HepG2 (cell line): ENCODE measurements around the gene CNNM4. TPM values are rescaled to one million over a fixed set of nuclear protein-coding genes. Genes with fewer than 3 reads are reported as not detected.

Experiments
- ATAC-seq: fragments of 200-7000 bp; cut with Tn5 transposase; 3 replicates; pipeline ENCODE4 v1.9.1; 2020; ENCODE audit warnings: mild to moderate bottlenecking, moderate library complexity
- BruUV-seq: library from RNA; stranded (reverse); fragments of 400-500 nt; replicated peaks from 2 replicates; lab custom pipeline; 2021; lab: Mats Ljungman, UMichigan
- CTCF ChIA-PET: fragments of 300-600 bp; formaldehyde crosslinking; extraction: SDS; loops from one replicate; lab custom pipeline; 2021; ENCODE audit warnings: low total read pairs, inconsistent platforms, low intra/inter-chr PET ratio; lab: Yijun Ruan, JAX
- POLR2A ChIA-PET: fragments of 350-600 bp; sonication (Branson Sonifier 250); formaldehyde crosslinking; loops from one replicate; lab custom pipeline; 2020; ENCODE audit warnings: antibody characterized with exemption, inconsistent platforms; lab: Yijun Ruan, JAX
- DNase-seq: peaks from one replicate; pipeline ENCODE4 v3.0.0-alpha.2; 2015; ENCODE audit warnings: low spot score
- FAIRE-seq: peaks from 3 replicates; lab custom pipeline; 2011; peaks lifted over from hg19 to GRCh38; lab: Jason Lieb, UNC
- H2AFZ ChIP-seq: one replicate; pipeline ENCODE4 v1.6.1; 2011; ENCODE audit warnings: low read length, inconsistent platforms
- H3K27ac ChIP-seq: fragments of 300-600 bp; 3 replicates; pipeline ENCODE4 v1.8.0; 2011; ENCODE audit warnings: mixed run types, mild to moderate bottlenecking, mixed read lengths, low read length, inconsistent platforms; ENCODE audit not compliant: insufficient read depth; ENCODE audit errors: extremely low read length
- H3K27me3 ChIP-seq, 2 experiments: fragments of 200-600 bp in 1 of 2; 2 replicates in 1 of 2; 3 replicates in 1 of 2; pipeline versions ENCODE4 v1.6.0 to v1.8.0; 2011; ENCODE audit warnings: low read length in 2 of 2, mild to moderate bottlenecking in 2 of 2, moderate library complexity in 2 of 2, inconsistent platforms in 1 of 2; ENCODE audit not compliant: insufficient read depth in 2 of 2, control insufficient read depth in 1 of 2
- H3K36me3 ChIP-seq, 2 experiments: fragments of 200-600 bp in 1 of 2; replicated peaks in 1 of 2; 2 replicates in 1 of 2; 3 replicates in 1 of 2; pipeline versions ENCODE4 v1.5.1 to v1.8.0; 2011; ENCODE audit warnings: low read length in 2 of 2, inconsistent platforms in 1 of 2; ENCODE audit not compliant: insufficient read depth in 2 of 2, control insufficient read depth in 1 of 2
- H3K4me1 ChIP-seq: 2 replicates; pipeline ENCODE4 v1.5.1; 2012; ENCODE audit warnings: low read length, inconsistent platforms; ENCODE audit not compliant: insufficient read depth
- H3K4me2 ChIP-seq: 2 replicates; pipeline ENCODE4 v1.6.0; 2011; ENCODE audit warnings: low read depth, low read length, inconsistent platforms
- H3K4me3 ChIP-seq, 3 experiments: fragments of 200-600 bp in 1 of 3; sonication (generic), shearing (Covaris generic) in 1 of 3; replicated peaks in 1 of 3; 2 replicates each; pipeline ENCODE4 v1.5.1; 2011 to 2016; ENCODE audit warnings: low read length in 3 of 3, inconsistent platforms in 2 of 3, low read depth in 2 of 3, mild to moderate bottlenecking in 2 of 3, control low read depth in 1 of 3, mixed read lengths in 1 of 3; ENCODE audit not compliant: insufficient read depth in 1 of 3
- H3K79me2 ChIP-seq: one replicate; pipeline ENCODE4 v1.6.1; 2011; ENCODE audit warnings: low read length, inconsistent platforms; ENCODE audit not compliant: insufficient read depth
- H3K9ac ChIP-seq: 2 replicates; pipeline ENCODE4 v1.6.0; 2011; ENCODE audit warnings: mild to moderate bottlenecking, low read depth, low read length, inconsistent platforms; ENCODE audit not compliant: insufficient read depth
- H3K9me3 ChIP-seq: 2 replicates; pipeline ENCODE4 v1.5.1; 2012; ENCODE audit warnings: mild to moderate bottlenecking, low read length
- H4K20me1 ChIP-seq: 2 replicates; pipeline ENCODE4 v1.6.0; 2011; ENCODE audit warnings: inconsistent platforms, mild to moderate bottlenecking, low read length, moderate library complexity; ENCODE audit not compliant: insufficient read depth
- AGO2 ChIP-seq: fragments of 200-400 bp; formaldehyde crosslinking; optimal IDR thresholded peaks from 2 replicates; pipeline ENCODE3; 2017; ENCODE audit warnings: mild to moderate bottlenecking, low read depth, low read length, moderate library complexity
- BATF2 ChIP-seq: sonication (generic); formaldehyde crosslinking; IDR thresholded peaks from 2 replicates; pipeline ENCODE4 v1.8.0; 2022; ENCODE audit warnings: mild to moderate bottlenecking, missing genetic modification reagents, moderate library complexity
- NFKB2 ChIP-seq: sonication (generic); formaldehyde crosslinking; IDR thresholded peaks from 2 replicates; pipeline ENCODE4 v1.4.0; 2020; ENCODE audit warnings: missing genetic modification reagents, borderline replicate concordance
- POLR2A ChIP-seq, 2 experiments: IDR thresholded peaks; 2 replicates each; pipeline ENCODE4 v1.6.1; 2011; ENCODE audit warnings: low read depth in 2 of 2, low read length in 2 of 2, mild to moderate bottlenecking in 1 of 2, moderate library complexity in 1 of 2; ENCODE audit not compliant: insufficient read depth in 1 of 2
- POLR2G ChIP-seq: fragments of 200-400 bp; formaldehyde crosslinking; IDR thresholded peaks from 2 replicates; pipeline ENCODE4 v1.6.1; 2018; ENCODE audit warnings: mild to moderate bottlenecking, low read depth, low read length, moderate library complexity
- RBM22 ChIP-seq: fragments of 200-400 bp; formaldehyde crosslinking; optimal IDR thresholded peaks from 2 replicates; pipeline ENCODE3; 2017; ENCODE audit warnings: mild to moderate bottlenecking, low read length, moderate library complexity
- RORA ChIP-seq: sonication (generic); formaldehyde crosslinking; IDR thresholded peaks from 2 replicates; pipeline ENCODE4 v1.5.0; 2020; ENCODE audit warnings: mild to moderate bottlenecking, missing genetic modification reagents, moderate library complexity
- TCF12 ChIP-seq, 2 experiments: fragments of 450-650 bp in 1 of 2; sonication (generic) in 1 of 2; formaldehyde crosslinking in 1 of 2; IDR thresholded peaks; 2 replicates each; pipeline versions ENCODE4 v1.6.1 to v1.8.0; 2017 to 2022; ENCODE audit warnings: antibody characterized with exemption in 1 of 2, mild to moderate bottlenecking in 1 of 2, missing genetic modification reagents in 1 of 2, moderate library complexity in 1 of 2
- WGBS: methylation state at CpG from one replicate; pipeline ENCODE4 v1.1.6; 2017; ENCODE audit warnings: low lambda C conversion rate; 5-methylcytosine and 5-hydroxymethylcytosine counted together
- in situ Hi-C: cut with HindIII; loops from 2 replicates; pipeline ENCODE4 v1.10.0; 2017; ENCODE audit warnings: low pct_unique_long_range_greater_than_20kb; ENCODE audit not compliant: extremely low pct_ligation_motif_present
- intact Hi-C: fragments of 100-400 bp; cut with micrococcal nuclease; formaldehyde crosslinking; loops from one replicate; pipeline ENCODE4 v1.10.0; 2022; ENCODE audit not compliant: unreplicated experiment
- polyA plus RNA-seq, 8 experiments: library from polyadenylated mRNA; depleted of rRNA in 3 of 8; stranded (reverse) in 7 of 8; unstranded in 1 of 8; fragments of >200 nt; fragmentation: Illumina TruSeq in 4 of 8; extraction: Trizol in 4 of 8; gene quantifications; 2 replicates each; pipeline versions ENCODE4 v1.2.1 to v1.2.3, GENCODE V29; 2011 to 2016; ENCODE audit warnings: low read depth in 4 of 8, missing spikeins in 1 of 8, mixed read lengths in 1 of 8; ENCODE audit not compliant: insufficient read depth in 1 of 8
- total RNA-seq, 5 experiments: library from RNA; depleted of rRNA; stranded (reverse); fragments of >200 nt; fragmentation: Illumina TruSeq; extraction: Trizol; gene quantifications; 2 replicates each; pipeline ENCODE4 v1.2.3, GENCODE V29; 2016; ENCODE audit warnings: low read depth in 1 of 5

CNNM4 gene
- total and polyA plus RNA-seq, 2 of the 13 experiments (the other 11 are each of a cell fraction or from before 2014, with no cell fraction given): 5.9 to 8.4 TPM

DNA sequence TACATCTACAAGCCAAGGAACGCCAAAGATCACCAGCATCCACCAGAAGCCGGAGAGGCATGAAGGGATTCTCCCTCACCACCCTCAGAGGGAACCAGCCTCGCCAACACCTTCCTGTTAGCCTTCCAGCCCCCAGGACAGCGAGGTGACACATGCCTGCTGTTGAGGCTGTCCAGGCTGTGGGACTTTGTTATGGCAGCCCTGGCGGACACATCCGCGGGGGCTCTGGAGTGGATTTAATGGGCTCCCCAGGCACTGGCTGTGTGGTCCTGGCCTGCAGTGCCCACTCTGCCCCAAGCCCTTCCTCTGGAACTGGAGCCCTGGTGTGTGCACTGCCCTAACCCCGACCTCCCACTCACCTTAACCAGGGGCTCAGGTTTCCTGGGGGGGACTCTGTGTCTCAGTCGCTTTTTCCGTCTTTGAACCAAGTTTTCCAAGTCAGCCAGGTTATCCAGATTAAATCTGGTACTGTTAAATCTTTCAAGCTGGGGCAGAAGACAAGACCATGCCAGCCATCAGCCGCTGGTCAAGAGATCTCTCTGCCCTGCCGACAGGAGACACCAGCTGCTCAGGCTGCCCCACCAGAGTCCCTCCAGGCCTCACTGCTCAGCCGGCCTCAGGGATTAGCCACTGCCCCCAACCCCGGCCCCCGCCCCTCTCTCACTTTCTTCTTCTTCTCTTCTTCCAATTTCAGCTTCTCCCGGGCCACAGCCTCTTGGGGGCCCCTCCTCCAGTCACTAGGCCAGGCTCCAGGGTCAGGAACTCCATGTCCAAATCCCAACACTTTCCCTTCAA lies 81.2 kb downstream of the CNNM4 start:
- Histone ChIP-seq H3K27me3 (no peaks in the 10 kb centered on the region), H3K79me2 (no peaks in the 10 kb centered on the region), H3K4me3 (no peak overlapping the region), H3K9me3 (no peaks in the 10 kb centered on the region), H3K4me2 (no peak overlapping the region), H4K20me1 (no peaks in the 10 kb centered on the region), H2AFZ (no peak overlapping the region), H3K9ac (no peak overlapping the region), H3K36me3 (peaks cover 3% of the 10 kb centered on the region in 2 experiments; a peak in 4 of 5 replicates), H3K27ac (no peak overlapping the region), H3K4me1 (no peaks in the 10 kb centered on the region)
- ATAC-seq: peak; percentile 3; the same call in 2 of the 3 replicates
- 92% methylated on average over 11 of the region's 16 CpGs for WGBS
- no peak for TF ChIP-seq RORA (CRISPR knock-in tag)
- TF ChIP-seq RBM22: peak; percentile 55
- no peak for TF ChIP-seq TCF12 (IDR thresholded peaks at IDR 0.05)
- no peak for TF ChIP-seq TCF12 (CRISPR knock-in tag; IDR thresholded peaks at IDR 0.05)
- peak; percentile 71 for TF ChIP-seq AGO2
- TF ChIP-seq POLR2A (IDR thresholded peaks at IDR 0.05; ENCODE audit: insufficient read depth in 1 of 2, low read depth in 2 of 2, low read length in 2 of 2): peak; percentile 25 to 49; a peak in 1 of 4 replicates
- TF ChIP-seq BATF2 (CRISPR knock-in tag): 0 out of 2 replicates have a peak, but pooled peaks have one; percentile 40
- TF ChIP-seq NFKB2: peak; percentile 16; the same call in 1 of the 2 replicates
- TF ChIP-seq POLR2G: peak; percentile 57; the same call in 1 of the 2 replicates
- CTCF ChIA-PET: no interaction called here
- POLR2A ChIA-PET: interaction anchor here (0.8 to 1.3 kb wide), 6 partner anchors 10 to 27 kb away, joined by 3 to 4 read pairs (median 3); no protein-coding TSS in a partner anchor
- in situ Hi-C loops: no loop called here
- FAIRE-seq: no peak
- no TSS peak for BruUV-seq
- DNase-seq: no peak
- intact Hi-C loops: no loop called here
